Measurements from ENCODE around the gene SPRN. TPM values are rescaled to one million over a fixed set of nuclear protein-coding genes. Genes with fewer than 3 reads are reported as not detected.

SPRN gene
- total RNA-seq, 2 experiments from 2014 or later, result not detected

- ChIA-PET POLR2A (no interaction called here), CTCF (no interaction called here)
- H3K4me3 Mint-ChIP-seq, result no peak overlapping the region
- peaks cover 2% of the 10 kb centered on the region for H3K36me3 Mint-ChIP-seq (ENCODE audit: low read depth)
- DNase-seq, result no peak
- no peak overlapping the region for H3K27ac Mint-ChIP-seq
- intact Hi-C loops (cut with micrococcal nuclease), result no loop called here
- no peak for ATAC-seq
- TF ChIP-seq, protein P1, sequence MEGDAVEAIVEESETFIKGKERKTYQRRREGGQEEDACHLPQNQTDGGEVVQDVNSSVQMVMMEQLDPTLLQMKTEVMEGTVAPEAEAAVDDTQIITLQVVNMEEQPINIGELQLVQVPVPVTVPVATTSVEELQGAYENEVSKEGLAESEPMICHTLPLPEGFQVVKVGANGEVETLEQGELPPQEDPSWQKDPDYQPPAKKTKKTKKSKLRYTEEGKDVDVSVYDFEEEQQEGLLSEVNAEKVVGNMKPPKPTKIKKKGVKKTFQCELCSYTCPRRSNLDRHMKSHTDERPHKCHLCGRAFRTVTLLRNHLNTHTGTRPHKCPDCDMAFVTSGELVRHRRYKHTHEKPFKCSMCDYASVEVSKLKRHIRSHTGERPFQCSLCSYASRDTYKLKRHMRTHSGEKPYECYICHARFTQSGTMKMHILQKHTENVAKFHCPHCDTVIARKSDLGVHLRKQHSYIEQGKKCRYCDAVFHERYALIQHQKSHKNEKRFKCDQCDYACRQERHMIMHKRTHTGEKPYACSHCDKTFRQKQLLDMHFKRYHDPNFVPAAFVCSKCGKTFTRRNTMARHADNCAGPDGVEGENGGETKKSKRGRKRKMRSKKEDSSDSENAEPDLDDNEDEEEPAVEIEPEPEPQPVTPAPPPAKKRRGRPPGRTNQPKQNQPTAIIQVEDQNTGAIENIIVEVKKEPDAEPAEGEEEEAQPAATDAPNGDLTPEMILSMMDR (IDR thresholded peaks at IDR 0.05), result no peak
- H3K9me3 Mint-ChIP-seq, result no peaks in the 10 kb centered on the region
- peaks cover 13% of the 10 kb centered on the region for H3K4me1 Mint-ChIP-seq (ENCODE audit: low read depth)
- H3K27me3 Mint-ChIP-seq, result no peaks in the 10 kb centered on the region
Observed at GRCh38 chr10:133385214-133385613, 39.2 kb downstream of the SPRN start.

DNA sequence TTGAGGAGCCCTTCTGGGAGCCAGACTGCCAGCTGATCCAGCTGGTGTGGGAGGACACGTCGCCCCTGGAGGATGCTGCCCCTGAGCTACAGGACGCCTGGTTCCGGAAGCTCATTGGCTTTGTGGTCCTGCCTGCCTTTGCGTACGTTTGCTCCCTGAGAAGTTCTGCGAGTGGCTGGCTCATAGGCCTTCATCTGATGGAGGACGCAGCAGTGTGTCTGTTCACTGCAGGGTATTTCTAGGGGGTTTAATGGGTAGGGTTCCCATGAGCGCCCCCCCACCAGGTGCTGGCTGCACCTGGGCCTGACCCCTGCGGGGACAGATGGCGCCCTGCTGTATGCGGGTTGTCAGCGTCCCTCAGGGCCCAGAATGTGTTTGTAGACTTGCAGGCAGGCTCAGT lies 40.4 kb downstream of the SPRN start:
- H3K4me3 Mint-ChIP-seq, result no peak overlapping the region
- CTCF ChIA-PET, result no interaction called here

DNA sequence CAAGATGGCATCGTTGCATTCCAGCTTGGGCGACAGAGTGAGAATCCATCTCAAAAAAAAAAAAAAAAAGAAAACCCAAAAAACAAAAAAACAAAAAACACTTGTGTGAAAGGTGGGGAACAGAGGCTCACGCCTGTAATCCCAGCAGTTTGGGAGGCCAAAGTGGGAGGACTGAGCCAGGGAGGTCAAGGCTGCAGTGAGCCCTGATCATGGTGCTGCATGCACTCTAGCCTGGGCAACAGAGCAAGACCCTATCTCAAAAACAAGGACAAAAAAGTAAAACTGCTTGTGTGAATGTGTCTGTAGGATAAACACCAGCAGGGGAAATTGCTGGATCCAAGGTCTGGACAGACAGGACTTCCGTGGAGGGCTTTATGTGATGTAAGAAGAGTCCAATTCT lies 40.9 kb downstream of the SPRN start:
- Mint-ChIP-seq H3K27ac (no peak overlapping the region), H3K9me3 (no peaks in the 10 kb centered on the region), H3K4me1 (ENCODE audit: low read depth) (peaks cover 11% of the 10 kb centered on the region), H3K4me3 (no peak overlapping the region), H3K27me3 (no peaks in the 10 kb centered on the region), H3K36me3 (ENCODE audit: low read depth) (peaks cover 2% of the 10 kb centered on the region)
- TF ChIP-seq, protein P1 (IDR thresholded peaks at IDR 0.05), result no peak
- CTCF ChIA-PET, result no interaction called here
- POLR2A ChIA-PET, result no interaction called here
- no peak for DNase-seq
- intact Hi-C loops (cut with micrococcal nuclease), result no loop called here
- ATAC-seq, result no peak

More for the DNA sequence above, 40.4 kb downstream of the SPRN start:
- Mint-ChIP-seq H3K27me3 (no peaks in the 10 kb centered on the region), H3K27ac (no peak overlapping the region), H3K4me1 (ENCODE audit: low read depth) (peaks cover 15% of the 10 kb centered on the region), H3K9me3 (no peaks in the 10 kb centered on the region), H3K36me3 (ENCODE audit: low read depth) (peaks cover 2% of the 10 kb centered on the region)
- no peak for ATAC-seq
- TF ChIP-seq, protein P1 (IDR thresholded peaks at IDR 0.05), result no peak
- intact Hi-C loops (cut with micrococcal nuclease), result no loop called here
- DNase-seq, result no peak
- POLR2A ChIA-PET, result no interaction called here

- Mint-ChIP-seq H3K4me3 (no peak overlapping the region), H3K9me3 (no peaks in the 10 kb centered on the region), H3K36me3 (ENCODE audit: low read depth) (no peaks in the 10 kb centered on the region), H3K27ac (no peak overlapping the region), H3K27me3 (no peaks in the 10 kb centered on the region), H3K4me1 (ENCODE audit: low read depth) (peaks cover 4% of the 10 kb centered on the region)
- DNase-seq (no peak), ATAC-seq (no peak)
- intact Hi-C loops (cut with micrococcal nuclease), result no loop called here
- ChIA-PET POLR2A (no interaction called here), CTCF (interaction anchor here (1.1 to 3.1 kb wide), 2 partner anchors 10 to 52 kb away, joined by 3 to 10 read pairs; no protein-coding TSS in a partner anchor)
- TF ChIP-seq, protein P1 (IDR thresholded peaks at IDR 0.05), result no peak
Observed at GRCh38 chr10:133381036-133381435, 43.4 kb downstream of the SPRN start.

- Mint-ChIP-seq H3K9me3 (no peaks in the 10 kb centered on the region), H3K4me1 (ENCODE audit: low read depth) (peaks cover 4% of the 10 kb centered on the region), H3K36me3 (ENCODE audit: low read depth) (no peaks in the 10 kb centered on the region), H3K27me3 (no peaks in the 10 kb centered on the region), H3K4me3 (peak overlapping the region; percentile 60), H3K27ac (no peak overlapping the region)
- TF ChIP-seq, protein P1 (IDR thresholded peaks at IDR 0.05), result no peak
- ATAC-seq (no peak), DNase-seq (no peak)
- CTCF ChIA-PET, result interaction anchor here (1.0 to 3.1 kb wide), 2 partner anchors 11 to 51 kb away, joined by 3 to 10 read pairs; no protein-coding TSS in a partner anchor
- POLR2A ChIA-PET, result interaction anchor here (0.7 to 3.1 kb wide), 2 partner anchors 10 kb away, joined by 3 to 14 read pairs; no protein-coding TSS in a partner anchor
- intact Hi-C loops (cut with micrococcal nuclease), result no loop called here
Observed at GRCh38 chr10:133379801-133380666, 44.4 kb downstream of the SPRN start.
